Stimulated activated CD4-positive, alpha-beta T cell treated with anti-CD3 and anti-CD28 coated beads, Interleukin-4, amount 100 ng/mL, for 1 hour (primary cell): Measurements from ENCODE around the gene CCDC14.
"Not testable (repeated sequence)": the region's sequence is repeated elsewhere in the genome, so short reads cannot be mapped to it uniquely, and the experiment has no call there.

Experiments
- DNase-seq: peaks from one replicate; pipeline ENCODE4 v3.0.0-alpha.2; 2020

Gene CCDC14

GRCh38 chr3:123899300-123899865, 61.6 kb downstream of the CCDC14 start:
- DNase-seq, result no peak

GRCh38 chr3:123893012-123893411, 68.0 kb downstream of the CCDC14 start:
- no peak for DNase-seq

- DNase-seq, result no peak
These were observed 68.8 kb downstream of the CCDC14 start for GRCh38 chr3:123892195-123892594.

GRCh38 chr3:123890991-123891390, 70.0 kb downstream of the CCDC14 start:
- not testable (repeated sequence) for DNase-seq

- DNase-seq, result not testable (repeated sequence)
These were observed 70.9 kb downstream of the CCDC14 start for GRCh38 chr3:123890162-123890561.

GRCh38 chr3:123884993-123885392, 76.0 kb downstream of the CCDC14 start:
- no peak for DNase-seq

- DNase-seq, result peak; percentile 8
These were observed 76.7 kb downstream of the CCDC14 start, which contains the start of gene MYLK for GRCh38 chr3:123884203-123884831. Gene MYLK, minus strand, starts transcription at chr3:123884332. Its CDS starts 90,491 bp downstream, at chr3:123793841.

- no peak for DNase-seq
These were observed 77.3 kb downstream of the CCDC14 start for GRCh38 chr3:123883701-123884202.

GRCh38 chr3:123883111-123883510, 77.9 kb downstream of the CCDC14 start:
- no peak for DNase-seq

GRCh38 chr3:123881771-123882170, 79.3 kb downstream of the CCDC14 start:
- no peak for DNase-seq

GRCh38 chr3:123880998-123881561, 79.9 kb downstream of the CCDC14 start:
- no peak for DNase-seq

GRCh38 chr3:123878807-123879206, 82.2 kb downstream of the CCDC14 start:
- DNase-seq, result no peak

GRCh38 chr3:123877965-123878364, 83.1 kb downstream of the CCDC14 start:
- DNase-seq, result no peak

GRCh38 chr3:123877466-123877865, 83.6 kb downstream of the CCDC14 start:
- DNase-seq, result no peak

GRCh38 chr3:123876858-123877257, 84.2 kb downstream of the CCDC14 start:
- no peak for DNase-seq

- no peak for DNase-seq
These were observed 88.4 kb downstream of the CCDC14 start for GRCh38 chr3:123872621-123873020.

- DNase-seq, result no peak
These were observed 89.1 kb downstream of the CCDC14 start for GRCh38 chr3:123871946-123872345.

GRCh38 chr3:123870033-123870432, 91.0 kb downstream of the CCDC14 start:
- no peak for DNase-seq

- DNase-seq, result no peak
These were observed 91.9 kb downstream of the CCDC14 start for GRCh38 chr3:123869165-123869564.

GRCh38 chr3:123864706-123865105, 96.3 kb downstream of the CCDC14 start:
- DNase-seq, result no peak
